ENCODE measurements around the gene SHANK3.

- TF ChIP-seq, protein P1, sequence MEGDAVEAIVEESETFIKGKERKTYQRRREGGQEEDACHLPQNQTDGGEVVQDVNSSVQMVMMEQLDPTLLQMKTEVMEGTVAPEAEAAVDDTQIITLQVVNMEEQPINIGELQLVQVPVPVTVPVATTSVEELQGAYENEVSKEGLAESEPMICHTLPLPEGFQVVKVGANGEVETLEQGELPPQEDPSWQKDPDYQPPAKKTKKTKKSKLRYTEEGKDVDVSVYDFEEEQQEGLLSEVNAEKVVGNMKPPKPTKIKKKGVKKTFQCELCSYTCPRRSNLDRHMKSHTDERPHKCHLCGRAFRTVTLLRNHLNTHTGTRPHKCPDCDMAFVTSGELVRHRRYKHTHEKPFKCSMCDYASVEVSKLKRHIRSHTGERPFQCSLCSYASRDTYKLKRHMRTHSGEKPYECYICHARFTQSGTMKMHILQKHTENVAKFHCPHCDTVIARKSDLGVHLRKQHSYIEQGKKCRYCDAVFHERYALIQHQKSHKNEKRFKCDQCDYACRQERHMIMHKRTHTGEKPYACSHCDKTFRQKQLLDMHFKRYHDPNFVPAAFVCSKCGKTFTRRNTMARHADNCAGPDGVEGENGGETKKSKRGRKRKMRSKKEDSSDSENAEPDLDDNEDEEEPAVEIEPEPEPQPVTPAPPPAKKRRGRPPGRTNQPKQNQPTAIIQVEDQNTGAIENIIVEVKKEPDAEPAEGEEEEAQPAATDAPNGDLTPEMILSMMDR (conservative IDR thresholded peaks at IDR 0.05), result no peak
- no peak for TF ChIP-seq ZFX (IDR thresholded peaks at IDR 0.05)
These were observed 22.3 kb downstream of the SHANK3 start for GRCh38 chr22:50694766-50695420.
